Keratinocyte (primary cell): ENCODE data around the gene HOXC6. TPM values are rescaled to one million over a fixed set of nuclear protein-coding genes. Genes with fewer than 3 reads are reported as not detected.

Source experiments
- DNase-seq: peaks from one replicate; pipeline ENCODE4 v3.0.0-alpha.2; 2011; ENCODE audit warnings: low read depth, missing footprints, low spot score
- FAIRE-seq: peaks from 2 replicates; lab custom pipeline; 2011; peaks lifted over from hg19 to GRCh38; lab: Jason Lieb, UNC
- H2AFZ ChIP-seq: 2 replicates; pipeline ENCODE4 v1.6.0; 2012; ENCODE audit warnings: low read length, control low read depth, inconsistent platforms; ENCODE audit not compliant: control insufficient read depth
- H3K27ac ChIP-seq: 2 replicates; pipeline ENCODE4 v1.5.1; 2011; ENCODE audit warnings: low read length; ENCODE audit not compliant: control insufficient read depth, insufficient read depth
- H3K27me3 ChIP-seq: 3 replicates; pipeline ENCODE4 v1.6.0; 2011; ENCODE audit warnings: low read length; ENCODE audit not compliant: control insufficient read depth, insufficient read depth; ENCODE audit errors: extremely low read depth
- H3K36me3 ChIP-seq, 2 experiments: 2 replicates in 1 of 2; 3 replicates in 1 of 2; pipeline ENCODE4 v1.5.1; 2011; ENCODE audit warnings: low read length in 2 of 2, mild to moderate bottlenecking in 1 of 2; ENCODE audit not compliant: control insufficient read depth in 2 of 2, insufficient read depth in 2 of 2; ENCODE audit errors: extremely low read depth in 1 of 2
- H3K4me1 ChIP-seq: 3 replicates; pipeline ENCODE4 v1.5.1; 2011; ENCODE audit warnings: low read length; ENCODE audit not compliant: control insufficient read depth, insufficient read depth; ENCODE audit errors: extremely low read depth
- H3K4me2 ChIP-seq: 3 replicates; pipeline ENCODE4 v1.6.0; 2011; ENCODE audit warnings: low read depth, low read length; ENCODE audit not compliant: control insufficient read depth, insufficient read depth; ENCODE audit errors: extremely low read depth
- H3K4me3 ChIP-seq, 3 experiments: fragments of 200-600 bp in 1 of 3; sonication (generic) in 1 of 3; 2 replicates in 2 of 3; 3 replicates in 1 of 3; pipeline ENCODE4 v1.5.1; 2011 to 2016; ENCODE audit warnings: low read length in 3 of 3, mild to moderate bottlenecking in 3 of 3, control low read depth in 2 of 3, inconsistent platforms in 1 of 3, low read depth in 1 of 3, mixed read lengths in 1 of 3, mixed run types in 1 of 3, moderate library complexity in 1 of 3; ENCODE audit not compliant: control insufficient read depth in 2 of 3, insufficient read depth in 2 of 3; ENCODE audit errors: extremely low read depth in 1 of 3
- H3K79me2 ChIP-seq: 2 replicates; pipeline ENCODE4 v1.6.0; 2012; ENCODE audit warnings: low read length; ENCODE audit not compliant: control insufficient read depth, insufficient read depth
- H3K9ac ChIP-seq: 3 replicates; pipeline ENCODE4 v1.6.0; 2011; ENCODE audit warnings: low read length; ENCODE audit not compliant: control insufficient read depth, insufficient read depth; ENCODE audit errors: extremely low read depth
- H3K9me1 ChIP-seq: 3 replicates; pipeline ENCODE4 v1.6.0; 2011; ENCODE audit warnings: low read length; ENCODE audit not compliant: control insufficient read depth, insufficient read depth; ENCODE audit errors: extremely low read depth
- H3K9me3 ChIP-seq: 2 replicates; pipeline ENCODE4 v1.5.1; 2012; ENCODE audit warnings: low read depth, low read length; ENCODE audit not compliant: control insufficient read depth
- H4K20me1 ChIP-seq: 3 replicates; pipeline ENCODE4 v1.6.0; 2011; ENCODE audit warnings: low read length; ENCODE audit not compliant: control insufficient read depth, insufficient read depth; ENCODE audit errors: extremely low read depth
- EZH2 ChIP-seq: IDR thresholded peaks from one replicate; pipeline ENCODE4 v1.6.1; 2012; ENCODE audit warnings: inconsistent platforms, mild to moderate bottlenecking, low read length, moderate library complexity
- dilution Hi-C: fragments of 300-500 bp; cut with MboI; formaldehyde crosslinking; loops from one replicate; pipeline ENCODE4 v1.7.0; 2020; ENCODE audit warnings: low sequenced_read_pairs; ENCODE audit not compliant: extremely low pct_ligation_motif_present
- polyA plus RNA-seq, 5 experiments: library from polyadenylated mRNA; depleted of rRNA in 3 of 5; stranded (reverse) in 3 of 5; stranded (forward) in 1 of 5; unstranded in 1 of 5; fragments of >200 nt; gene quantifications; 1 replicate in 1 of 5; 2 replicates in 3 of 5; 3 replicates in 1 of 5; pipeline versions ENCODE4 v1.2.1 to v1.2.3, GENCODE V29; 2011 to 2012; ENCODE audit warnings: missing spikeins in 2 of 5, low read depth in 1 of 5, low replicate concordance in 1 of 5
- TF ChIP-seq, protein P1 (sequence below), 3 experiments: IDR thresholded peaks in 1 of 3; conservative IDR thresholded peaks in 1 of 3; optimal IDR thresholded peaks in 1 of 3; 2 replicates in 2 of 3; 3 replicates in 1 of 3; pipeline versions ENCODE3 to v1.5.1; 2011; ENCODE audit warnings: low read length in 3 of 3, mild to moderate bottlenecking in 3 of 3, moderate library complexity in 2 of 3, control low read depth in 1 of 3, inconsistent platforms in 1 of 3; ENCODE audit not compliant: insufficient read depth in 2 of 3; ENCODE audit errors: extremely low read depth in 1 of 3

HOXC6 gene
- polyA plus RNA-seq, 1 donor (not counting 4 experiments of a cell fraction or from before 2014, with no cell fraction given) = 4.7 TPM

DNA sequence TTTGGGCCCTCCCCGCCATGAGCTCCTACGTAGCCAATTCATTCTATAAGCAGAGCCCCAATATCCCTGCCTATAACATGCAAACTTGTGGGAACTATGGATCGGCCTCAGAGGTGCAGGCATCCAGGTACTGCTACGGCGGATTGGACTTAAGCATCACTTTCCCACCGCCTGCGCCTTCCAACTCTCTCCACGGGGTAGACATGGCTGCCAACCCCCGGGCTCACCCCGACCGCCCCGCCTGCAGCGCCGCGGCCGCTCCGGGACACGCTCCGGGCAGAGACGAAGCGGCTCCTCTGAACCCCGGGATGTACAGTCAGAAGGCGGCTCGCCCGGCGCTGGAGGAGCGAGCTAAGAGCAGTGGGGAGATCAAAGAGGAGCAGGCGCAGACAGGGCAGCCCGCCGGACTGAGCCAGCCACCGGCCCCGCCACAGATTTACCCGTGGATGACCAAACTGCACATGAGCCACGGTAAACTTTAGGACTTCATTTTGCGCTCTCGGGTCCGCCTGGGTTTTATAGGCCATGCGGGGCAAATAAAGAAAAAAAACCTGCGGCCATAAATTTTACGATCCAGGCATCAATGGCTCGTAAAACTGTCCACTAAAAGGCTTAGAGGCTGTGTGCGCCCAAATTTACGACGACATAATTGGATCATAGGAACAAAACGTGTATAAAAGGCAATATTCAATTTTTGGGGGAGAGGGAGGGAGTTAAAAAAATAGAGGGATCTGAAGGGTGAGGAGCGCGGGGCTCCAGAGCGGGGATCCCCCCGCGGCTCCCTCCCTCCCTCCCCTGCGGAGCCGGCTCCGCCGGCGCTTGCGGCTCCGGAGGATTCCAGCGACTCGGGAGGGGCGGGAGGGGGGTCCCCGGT, 5.1 kb downstream of the HOXC6 start:
- Histone ChIP-seq H3K27ac (peak overlapping the region; percentile 58), H4K20me1 (no peaks in the 10 kb centered on the region), H3K27me3 (no peaks in the 10 kb centered on the region), H3K9me3 (no peaks in the 10 kb centered on the region), H3K4me1 (peaks cover 37% of the 10 kb centered on the region), H2AFZ (peak overlapping the region; percentile 67), H3K4me2 (peak overlapping the region; percentile 95), H3K79me2 (peaks cover 13% of the 10 kb centered on the region), H3K4me3 (peak overlapping the region; percentile 33 to 77 (median 65)), H3K9me1 (no peaks in the 10 kb centered on the region), H3K36me3 (peaks cover 0 to 1% of the 10 kb centered on the region in 2 experiments), H3K9ac (peak overlapping the region; percentile 66)
- dilution Hi-C loops = no loop called here
- DNase-seq (no peak), FAIRE-seq (peak; percentile 20)
- TF ChIP-seq EZH2 = no peak
- TF ChIP-seq, protein P1, sequence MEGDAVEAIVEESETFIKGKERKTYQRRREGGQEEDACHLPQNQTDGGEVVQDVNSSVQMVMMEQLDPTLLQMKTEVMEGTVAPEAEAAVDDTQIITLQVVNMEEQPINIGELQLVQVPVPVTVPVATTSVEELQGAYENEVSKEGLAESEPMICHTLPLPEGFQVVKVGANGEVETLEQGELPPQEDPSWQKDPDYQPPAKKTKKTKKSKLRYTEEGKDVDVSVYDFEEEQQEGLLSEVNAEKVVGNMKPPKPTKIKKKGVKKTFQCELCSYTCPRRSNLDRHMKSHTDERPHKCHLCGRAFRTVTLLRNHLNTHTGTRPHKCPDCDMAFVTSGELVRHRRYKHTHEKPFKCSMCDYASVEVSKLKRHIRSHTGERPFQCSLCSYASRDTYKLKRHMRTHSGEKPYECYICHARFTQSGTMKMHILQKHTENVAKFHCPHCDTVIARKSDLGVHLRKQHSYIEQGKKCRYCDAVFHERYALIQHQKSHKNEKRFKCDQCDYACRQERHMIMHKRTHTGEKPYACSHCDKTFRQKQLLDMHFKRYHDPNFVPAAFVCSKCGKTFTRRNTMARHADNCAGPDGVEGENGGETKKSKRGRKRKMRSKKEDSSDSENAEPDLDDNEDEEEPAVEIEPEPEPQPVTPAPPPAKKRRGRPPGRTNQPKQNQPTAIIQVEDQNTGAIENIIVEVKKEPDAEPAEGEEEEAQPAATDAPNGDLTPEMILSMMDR (optimal IDR thresholded peaks at IDR 0.05 in 1 of 3, IDR thresholded peaks at IDR 0.05 in 1 of 3, conservative IDR thresholded peaks at IDR 0.05 in 1 of 3; ENCODE audit: extremely low read depth in 1 of 3, insufficient read depth in 2 of 3, low read length in 3 of 3) = no peak

DNA sequence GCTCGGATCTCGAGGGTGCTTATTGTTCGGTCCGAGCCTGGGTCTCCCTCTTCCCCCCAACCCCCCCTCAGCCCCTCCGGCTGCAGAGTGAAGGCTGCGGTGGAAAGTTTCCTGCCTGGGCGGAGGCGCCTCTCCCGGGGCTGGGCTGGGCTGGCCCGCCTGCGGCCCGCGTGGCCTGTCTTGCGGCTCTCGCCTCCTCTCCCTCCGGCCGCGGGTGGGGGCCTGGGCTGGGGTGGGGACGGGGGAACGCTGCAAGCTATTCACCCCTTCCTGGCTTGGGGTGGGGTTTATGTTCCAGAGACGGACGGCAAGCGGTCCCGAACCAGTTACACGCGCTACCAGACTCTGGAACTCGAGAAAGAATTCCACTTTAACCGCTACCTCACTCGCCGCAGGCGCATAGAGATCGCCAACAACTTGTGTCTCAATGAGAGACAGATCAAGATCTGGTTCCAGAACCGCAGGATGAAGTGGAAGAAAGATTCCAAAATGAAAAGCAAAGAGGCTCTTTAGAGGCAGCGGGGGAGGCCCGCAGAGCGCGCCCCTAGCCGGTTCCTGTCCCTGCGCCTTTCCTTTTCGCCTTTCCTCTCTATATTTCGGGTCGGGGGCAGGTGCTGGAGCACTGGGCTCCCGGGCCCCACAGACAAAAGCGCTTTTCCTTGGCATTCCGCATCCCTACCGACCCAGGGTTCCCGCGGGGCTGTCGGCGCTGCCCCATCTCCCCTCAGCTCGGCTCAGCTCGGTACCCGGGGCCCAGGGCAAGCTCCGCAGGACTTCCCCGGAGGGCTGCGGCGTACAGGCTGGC, 5.9 kb downstream of the HOXC6 start:
- H3K79me2 ChIP-seq = peaks cover 7% of the 10 kb centered on the region
- dilution Hi-C loops = no loop called here
- no peaks in the 10 kb centered on the region for H3K9me1 ChIP-seq
- H3K36me3 ChIP-seq = peaks cover 0 to 1% of the 10 kb centered on the region in 2 experiments
- FAIRE-seq (peak; percentile 5), DNase-seq (no peak)
- no peaks in the 10 kb centered on the region for H4K20me1 ChIP-seq
- peaks cover 46% of the 10 kb centered on the region for H3K4me1 ChIP-seq
- no peak overlapping the region for H3K27ac ChIP-seq
- peak overlapping the region; percentile 66 for H3K9ac ChIP-seq
- H3K4me2 ChIP-seq = peak overlapping the region; percentile 57
- H3K4me3 ChIP-seq = peak overlapping the region; percentile 33 to 77 (median 65)
- no peaks in the 10 kb centered on the region for H3K9me3 ChIP-seq
- no peak for TF ChIP-seq EZH2
- TF ChIP-seq, protein P1 (optimal IDR thresholded peaks at IDR 0.05 in 1 of 3, IDR thresholded peaks at IDR 0.05 in 1 of 3, conservative IDR thresholded peaks at IDR 0.05 in 1 of 3; ENCODE audit: extremely low read depth in 1 of 3, insufficient read depth in 2 of 3, low read length in 3 of 3) = no peak
- peaks cover 1% of the 10 kb centered on the region for H3K27me3 ChIP-seq
- no peak overlapping the region for H2AFZ ChIP-seq
